M059J (cell line): ENCODE data around the gene CD247. TPM values are rescaled to one million over a fixed set of nuclear protein-coding genes. Genes with fewer than 3 reads are reported as not detected.

Experiments used
- DNase-seq: peaks from one replicate; pipeline ENCODE4 v3.0.0-alpha.2; 2012; ENCODE audit warnings: low read depth
- total RNA-seq: library from RNA; depleted of rRNA; stranded (reverse); fragments of >200 nt; shearing (Covaris generic); gene quantifications from 2 replicates; pipeline ENCODE4 v1.2.3, GENCODE V29; 2014

CD247 gene
- total RNA-seq, 1 experiment from 2014 or later, result not detected

DNA sequence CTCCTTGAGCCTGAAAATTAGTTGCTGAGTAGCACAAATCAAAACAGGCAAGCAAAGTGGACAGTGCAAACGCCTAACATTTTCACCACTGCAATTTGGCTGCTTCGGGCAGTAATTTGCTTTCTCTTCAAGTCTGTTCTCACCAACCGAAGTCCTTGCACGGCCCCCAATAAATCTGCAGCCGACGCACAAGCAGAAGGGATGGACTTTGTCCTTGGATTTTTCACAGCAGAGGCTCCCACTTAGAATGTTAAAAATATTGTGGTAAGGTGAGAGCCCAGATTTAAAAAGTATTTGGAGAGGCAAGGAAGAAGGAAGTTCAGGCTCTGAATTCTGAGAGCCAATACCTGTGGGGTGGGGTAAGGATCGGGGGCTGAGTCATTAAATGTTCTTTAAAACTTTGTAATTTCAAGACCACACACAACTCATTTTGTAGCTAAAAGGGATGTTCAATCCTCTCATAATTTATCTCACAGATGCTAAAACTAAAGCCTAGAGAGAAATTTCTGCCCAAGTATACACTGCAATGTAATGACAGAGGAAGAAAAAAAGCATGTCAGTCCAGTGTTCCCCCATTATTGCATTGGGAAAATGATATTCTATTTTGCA is 6.2 kb downstream of the CD247 start:
- DNase-seq, result no peak

DNA sequence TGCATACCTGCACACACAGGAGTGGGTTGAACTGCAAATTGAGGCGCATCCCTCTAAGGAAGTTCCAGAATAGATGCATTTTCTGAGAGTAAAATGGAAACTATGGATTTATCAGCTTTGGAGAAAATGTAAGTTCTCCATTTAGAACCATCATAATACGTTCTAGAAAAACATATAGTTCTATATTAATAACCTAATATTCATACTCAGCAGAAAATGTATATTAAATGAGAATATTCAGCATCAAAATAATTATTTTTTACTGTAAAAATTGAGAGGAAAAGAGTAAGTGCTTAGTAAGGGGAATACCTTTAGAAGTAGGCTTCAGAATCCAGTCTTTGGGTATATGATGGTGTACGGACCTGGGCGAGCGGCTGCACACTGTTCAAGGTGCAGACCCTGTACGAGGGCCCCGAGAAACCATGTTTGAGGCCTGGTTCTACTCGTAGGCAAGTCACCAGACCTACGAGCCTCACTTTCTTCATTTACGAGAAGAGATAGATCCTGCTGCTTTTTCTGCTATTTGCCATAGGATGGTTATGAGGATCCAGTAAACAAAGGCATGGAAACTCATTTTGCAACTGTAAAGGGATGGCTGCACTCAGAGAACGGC is 6.8 kb downstream of the CD247 start:
- DNase-seq, result no peak

DNA sequence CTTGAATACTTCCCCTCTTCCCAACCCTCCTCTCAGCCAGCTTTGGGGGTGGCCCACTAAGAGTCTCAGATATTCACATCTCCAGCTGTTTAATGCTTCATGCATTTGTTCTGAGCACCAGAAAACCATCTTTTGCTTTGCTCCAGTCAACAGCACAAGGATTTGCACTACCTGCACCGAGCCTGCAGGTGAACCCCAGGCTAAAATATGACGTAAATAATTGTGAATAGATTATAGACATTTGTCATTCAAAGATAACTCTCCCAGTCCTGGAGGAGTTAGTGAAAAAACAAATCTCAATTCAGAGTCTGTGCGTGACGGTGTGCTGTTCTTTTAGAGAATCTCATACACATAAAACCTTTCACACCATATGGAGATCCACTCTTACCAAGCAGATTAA is 7.4 kb downstream of the CD247 start:
- no peak for DNase-seq

DNA sequence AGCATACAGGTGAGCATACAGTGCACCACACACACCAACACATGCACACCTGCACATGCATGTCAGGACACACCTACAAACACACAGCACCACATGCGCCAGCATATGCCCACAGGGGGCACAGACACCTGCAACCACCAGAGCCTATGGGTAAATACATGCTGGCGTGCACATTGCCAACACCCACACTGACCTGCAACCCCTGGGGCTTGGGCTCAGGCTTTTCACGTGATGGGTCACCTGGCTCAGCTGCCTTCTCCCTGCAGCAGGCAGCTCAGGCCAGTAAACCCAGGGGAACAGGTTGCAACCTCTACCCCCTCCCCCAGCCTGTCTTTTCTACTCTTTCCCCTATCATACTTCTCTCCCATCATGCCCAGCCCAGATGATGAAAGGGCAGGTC is 8.1 kb downstream of the CD247 start:
- no peak for DNase-seq

DNA sequence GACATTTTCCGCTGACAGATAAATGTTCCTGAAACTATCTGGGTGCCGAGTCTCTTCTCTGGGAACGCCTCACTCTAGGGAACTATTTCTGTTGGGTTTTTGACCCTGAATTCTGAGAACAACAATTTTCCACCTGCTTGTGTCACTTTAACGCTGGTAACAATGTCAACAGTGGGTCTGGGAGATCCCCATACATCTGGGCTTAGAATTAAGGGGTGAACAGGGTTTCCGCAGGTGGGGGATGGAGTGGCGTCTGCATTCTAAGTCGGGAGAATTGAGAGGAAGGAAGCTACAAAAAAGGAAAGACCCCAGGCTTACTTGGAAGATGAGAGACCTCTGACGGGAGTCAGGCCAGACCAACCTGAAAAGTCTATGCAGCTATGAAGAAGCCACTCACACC is 8.7 kb downstream of the CD247 start:
- DNase-seq, result no peak

DNA sequence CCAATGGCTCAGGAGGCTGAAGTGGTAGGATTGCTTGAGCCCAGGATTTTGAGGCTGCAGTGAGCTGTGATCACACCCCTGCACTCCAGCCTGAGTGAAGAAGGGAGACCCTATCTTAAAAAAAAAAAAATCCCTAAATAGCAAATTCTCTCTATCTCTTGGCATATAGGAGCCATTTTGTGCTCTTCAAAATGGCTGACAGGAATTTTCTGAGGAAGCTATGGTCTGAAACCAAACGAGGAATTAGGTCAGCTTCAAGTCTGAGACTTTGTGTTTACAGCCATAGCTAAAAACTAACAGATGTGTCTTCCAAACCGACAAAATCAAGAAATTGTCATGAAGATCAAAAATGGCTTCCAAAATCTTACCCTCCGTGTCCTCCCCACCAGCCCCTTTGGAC is 10.6 kb downstream of the CD247 start:
- DNase-seq, result no peak

DNA sequence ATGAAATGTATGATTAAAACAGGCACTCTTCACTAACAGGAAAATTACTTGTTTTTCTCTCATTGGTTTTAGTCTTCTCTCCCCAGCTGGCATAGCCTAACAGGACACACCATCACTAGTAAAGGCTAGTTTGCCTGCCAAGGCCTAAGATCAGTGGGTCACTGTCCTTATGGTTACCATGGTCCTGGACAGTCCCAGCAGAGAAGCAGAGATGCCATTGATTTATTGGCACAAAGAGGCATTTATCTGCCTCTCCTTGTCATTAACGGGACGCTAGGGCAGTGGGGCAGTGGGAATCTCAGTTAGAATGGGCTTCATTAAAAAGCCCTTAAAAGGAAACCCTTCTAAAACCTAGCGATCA is 13.9 kb downstream of the CD247 start:
- no peak for DNase-seq

GRCh38 chr1:167503626-167504466 is 14.5 kb downstream of the CD247 start:
- no peak for DNase-seq

GRCh38 chr1:167502719-167503462 is 15.4 kb downstream of the CD247 start:
- no peak for DNase-seq

DNA sequence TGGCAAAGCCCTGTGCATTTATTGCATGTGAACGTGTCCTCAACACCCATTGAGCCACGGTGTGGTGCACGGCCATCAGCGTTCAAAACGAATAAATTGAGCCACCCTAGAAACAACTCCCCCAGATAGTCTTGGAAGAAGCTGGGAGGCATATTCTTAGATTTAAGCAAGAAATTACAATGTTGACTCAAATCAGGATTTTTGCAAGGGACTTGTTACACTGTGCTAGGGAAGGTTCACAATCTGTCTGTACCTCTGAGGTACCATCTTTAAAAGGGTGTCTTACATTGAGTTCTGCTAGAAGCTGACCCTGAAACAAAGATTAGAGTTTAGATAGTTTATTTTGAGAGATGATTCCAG is 16.2 kb downstream of the CD247 start:
- DNase-seq, result no peak

DNA sequence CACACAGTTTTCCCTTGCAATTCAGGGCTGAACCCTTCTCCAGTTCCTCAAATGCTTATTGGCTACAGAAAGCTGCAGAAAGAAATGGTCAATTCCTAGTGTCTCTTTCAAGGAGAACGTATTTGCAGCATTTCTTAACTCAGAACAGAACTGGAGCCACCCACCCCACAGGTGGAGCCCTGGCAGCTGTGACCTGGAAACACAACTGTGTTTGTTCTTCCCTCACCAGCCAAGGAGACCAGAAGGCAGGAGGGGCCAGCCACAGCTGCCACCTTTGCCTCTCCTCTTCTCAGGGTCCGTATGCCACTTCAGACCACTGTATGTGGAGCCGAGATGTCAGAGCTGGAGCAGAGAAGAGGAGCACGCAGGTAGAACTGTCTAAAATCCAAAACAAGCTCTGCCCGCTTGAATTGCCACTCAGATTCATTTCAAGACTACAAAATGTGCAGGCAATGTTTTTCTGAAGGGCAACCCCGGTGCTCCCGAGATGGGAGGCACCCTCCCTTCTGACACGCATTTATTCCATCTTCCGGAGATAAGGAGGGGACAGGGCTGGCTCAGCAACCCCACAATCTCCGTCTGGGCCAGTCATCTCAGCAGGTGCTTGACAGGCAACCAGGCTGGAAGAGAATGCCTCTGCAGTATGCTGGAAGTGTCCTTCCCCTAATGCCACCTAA is 16.7 kb downstream of the CD247 start:
- no peak for DNase-seq

- no peak for DNase-seq
Observed at GRCh38 chr1:167500283-167500860, 18.0 kb downstream of the CD247 start.

DNA sequence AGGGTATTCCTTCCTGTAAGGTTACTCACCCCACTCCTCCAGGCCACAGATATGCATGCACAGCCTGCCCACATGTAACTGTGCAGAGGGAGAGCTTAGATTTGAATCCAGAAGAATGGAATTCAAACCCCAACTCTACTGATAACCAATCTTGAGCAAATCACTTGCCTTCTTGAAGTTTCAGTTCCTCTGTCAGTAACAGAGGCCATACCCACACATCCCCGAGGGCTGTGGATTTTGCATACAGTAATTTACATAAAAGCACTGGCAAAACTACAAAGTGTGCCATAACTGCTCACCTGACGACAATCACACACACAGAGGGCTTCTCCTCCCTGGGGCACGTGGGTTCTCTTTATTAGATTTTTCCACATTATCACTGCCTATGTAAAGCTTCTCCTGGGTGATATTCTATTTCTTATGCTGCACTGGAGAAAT is 18.6 kb downstream of the CD247 start:
- DNase-seq, result no peak

- DNase-seq, result no peak
Observed at GRCh38 chr1:167499106-167499505, 19.2 kb downstream of the CD247 start.

DNA sequence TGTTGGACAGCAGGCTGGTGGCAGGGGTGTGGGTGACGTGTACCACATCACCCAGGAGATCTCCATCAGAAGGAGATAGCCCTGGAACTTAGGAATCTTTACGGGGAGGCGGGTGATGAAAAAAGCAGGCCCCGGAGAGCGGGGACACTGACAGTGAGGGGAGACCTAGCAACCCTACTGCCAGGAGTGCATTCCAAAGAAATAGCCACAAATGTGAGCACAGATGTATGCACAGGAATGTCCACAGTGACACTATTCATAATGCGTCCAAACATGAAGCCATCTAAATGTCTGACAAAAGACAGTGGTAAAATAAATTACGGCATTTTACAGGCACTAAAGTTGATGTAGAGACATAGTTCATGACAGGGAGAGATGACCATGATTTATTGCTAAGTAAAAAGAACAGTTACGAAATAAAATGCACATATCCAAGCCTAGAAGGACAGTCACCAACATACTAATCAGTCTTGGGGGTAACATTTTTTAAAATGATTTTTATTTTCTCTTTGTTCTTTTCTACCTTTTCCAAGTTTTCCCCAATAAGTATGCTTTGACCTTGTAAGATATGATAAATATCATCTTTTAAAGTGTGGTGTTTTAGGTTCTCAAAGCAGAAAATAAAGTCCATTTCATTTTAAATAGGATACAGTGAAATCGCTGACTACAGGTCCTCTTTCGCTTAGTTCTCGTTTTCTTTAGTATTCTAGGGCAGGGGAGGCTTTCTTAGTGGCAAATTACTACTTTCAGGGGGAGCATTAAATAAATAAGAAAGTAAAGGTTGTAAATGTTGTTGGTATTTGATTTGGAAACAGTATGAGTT is 21.3 kb downstream of the CD247 start:
- no peak for DNase-seq

DNA sequence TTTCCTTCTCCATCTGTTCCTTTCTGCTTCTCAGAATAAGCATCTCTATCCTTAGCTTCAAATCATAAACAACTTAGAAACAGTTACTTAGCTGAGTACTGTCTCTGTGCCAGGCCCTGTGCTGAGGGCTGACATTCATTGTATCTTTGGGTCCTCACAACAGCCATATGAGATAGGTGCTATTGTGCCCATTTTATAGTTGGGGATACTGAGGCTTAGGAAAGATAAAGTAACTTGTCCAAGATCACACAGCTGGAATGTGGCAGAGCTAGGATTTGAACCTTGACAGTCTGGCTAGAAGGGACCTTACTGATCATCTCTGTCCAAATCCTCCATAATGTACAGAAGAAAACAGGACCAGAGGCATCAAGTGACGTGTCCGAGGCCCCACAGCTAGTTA is 25.0 kb downstream of the CD247 start:
- no peak for DNase-seq

DNA sequence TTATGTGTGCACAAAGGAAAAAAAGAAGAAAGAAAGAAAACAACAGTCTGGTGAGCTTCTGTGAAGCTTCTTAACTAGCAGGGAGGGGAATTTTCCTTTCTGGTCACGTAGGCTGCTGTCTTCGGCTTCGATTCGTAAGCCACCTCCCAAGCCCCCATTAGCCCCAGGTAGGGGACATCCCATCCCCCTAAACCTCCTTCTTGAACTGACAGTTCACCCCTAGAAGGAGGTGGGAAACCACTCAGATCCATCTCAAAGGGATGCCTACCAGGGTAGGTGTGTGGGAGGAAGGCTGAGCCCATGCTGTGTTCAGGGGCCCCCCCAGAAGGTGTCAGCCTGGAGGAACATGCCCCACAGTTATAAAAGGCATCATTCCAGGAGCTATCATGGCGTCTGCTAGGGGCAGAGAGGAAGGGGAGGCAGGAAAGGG is 25.8 kb downstream of the CD247 start:
- DNase-seq, result no peak

DNA sequence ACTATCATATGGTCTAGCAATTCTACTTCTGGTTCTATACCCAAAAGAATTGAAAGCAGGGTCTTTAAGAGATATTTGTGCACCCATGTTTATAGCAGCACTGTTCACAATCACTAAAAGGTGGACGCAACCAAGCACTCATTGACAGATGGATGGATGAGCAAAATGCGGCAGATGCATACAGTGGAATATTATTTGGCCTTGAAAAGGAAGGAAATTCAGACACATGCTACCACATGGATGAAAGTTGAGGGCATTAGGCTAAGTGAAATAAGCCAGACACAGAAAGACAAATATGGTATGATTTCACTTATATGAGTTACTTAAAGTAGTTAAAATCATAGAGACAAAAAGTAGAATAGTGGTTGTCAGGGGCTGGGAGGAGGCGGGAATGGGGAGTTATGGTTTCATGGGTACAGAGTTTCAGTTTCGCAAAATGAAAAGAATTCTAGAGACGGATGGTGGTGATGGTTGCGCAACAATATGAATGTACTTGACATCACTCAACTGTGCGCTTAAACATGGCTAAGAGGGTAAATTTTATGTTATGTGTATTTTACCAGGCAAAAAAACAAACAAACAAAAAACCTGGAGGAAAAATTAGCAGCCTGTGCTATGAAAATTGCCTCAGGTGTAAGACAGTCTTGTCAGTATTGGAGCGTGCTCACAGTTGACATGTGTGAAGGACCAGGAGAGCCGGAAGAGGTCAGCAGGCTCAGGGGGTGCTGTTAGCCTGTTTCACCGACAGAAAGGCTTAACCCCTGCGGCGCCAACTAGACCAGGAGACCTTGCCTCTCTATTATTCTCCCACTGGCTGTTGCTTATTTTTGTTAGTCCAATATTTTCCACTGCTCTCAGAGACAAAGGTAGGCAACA is 26.5 kb downstream of the CD247 start:
- no peak for DNase-seq

GRCh38 chr1:167490765-167491164 is 27.6 kb downstream of the CD247 start:
- DNase-seq, result no peak
